SK-N-SH (cell line): ENCODE data around the gene TMEM129.

ENCODE experiments used
- GABPA ChIP-seq: IDR thresholded peaks from 2 replicates; pipeline ENCODE4 v1.4.0; 2012; ENCODE audit warnings: low read depth, mild to moderate bottlenecking
- MXI1 ChIP-seq: IDR thresholded peaks from 2 replicates; pipeline ENCODE4 v1.6.1; 2012; ENCODE audit warnings: mild to moderate bottlenecking, low read depth, low read length, improper control_type of control experiment
- RXRA ChIP-seq: IDR thresholded peaks from 2 replicates; pipeline ENCODE4 v1.4.0; 2012; ENCODE audit warnings: low read depth, mild to moderate bottlenecking, borderline replicate concordance
- TAF1 ChIP-seq: IDR thresholded peaks from 2 replicates; pipeline ENCODE4 v1.6.1; 2012; ENCODE audit warnings: low read depth, mild to moderate bottlenecking, low read length, moderate library complexity, borderline replicate concordance
- TCF12 ChIP-seq: IDR thresholded peaks from 2 replicates; pipeline ENCODE4 v1.4.0; 2012
- TEAD4 ChIP-seq: IDR thresholded peaks from 2 replicates; pipeline ENCODE4 v1.4.0; 2012; ENCODE audit warnings: mild to moderate bottlenecking, borderline replicate concordance; ENCODE audit not compliant: insufficient read depth
- TF ChIP-seq, protein P1 (sequence below): fragments of 200-600 bp; sonication (generic); IDR thresholded peaks from 2 replicates; pipeline ENCODE4 v1.6.1; 2017; ENCODE audit warnings: antibody characterized with exemption, mild to moderate bottlenecking, moderate library complexity
- TF ChIP-seq, protein P2 (sequence below): IDR thresholded peaks from 2 replicates; pipeline ENCODE4 v1.6.1; 2012; ENCODE audit warnings: mild to moderate bottlenecking, low read depth, low read length, moderate library complexity
- TF ChIP-seq, protein P3 (sequence below): IDR thresholded peaks from 2 replicates; pipeline ENCODE4; 2012
- TF ChIP-seq, protein P4 (sequence below): IDR thresholded peaks from 2 replicates; pipeline ENCODE4 v1.4.0; 2012; ENCODE audit warnings: low read depth, borderline replicate concordance
- TF ChIP-seq, protein P5 (sequence below): fragments of 150-350 bp; IDR thresholded peaks from 2 replicates; pipeline ENCODE4 v1.6.1; 2017; ENCODE audit warnings: antibody characterized with exemption, low read length, low read depth, borderline replicate concordance

DNA sequence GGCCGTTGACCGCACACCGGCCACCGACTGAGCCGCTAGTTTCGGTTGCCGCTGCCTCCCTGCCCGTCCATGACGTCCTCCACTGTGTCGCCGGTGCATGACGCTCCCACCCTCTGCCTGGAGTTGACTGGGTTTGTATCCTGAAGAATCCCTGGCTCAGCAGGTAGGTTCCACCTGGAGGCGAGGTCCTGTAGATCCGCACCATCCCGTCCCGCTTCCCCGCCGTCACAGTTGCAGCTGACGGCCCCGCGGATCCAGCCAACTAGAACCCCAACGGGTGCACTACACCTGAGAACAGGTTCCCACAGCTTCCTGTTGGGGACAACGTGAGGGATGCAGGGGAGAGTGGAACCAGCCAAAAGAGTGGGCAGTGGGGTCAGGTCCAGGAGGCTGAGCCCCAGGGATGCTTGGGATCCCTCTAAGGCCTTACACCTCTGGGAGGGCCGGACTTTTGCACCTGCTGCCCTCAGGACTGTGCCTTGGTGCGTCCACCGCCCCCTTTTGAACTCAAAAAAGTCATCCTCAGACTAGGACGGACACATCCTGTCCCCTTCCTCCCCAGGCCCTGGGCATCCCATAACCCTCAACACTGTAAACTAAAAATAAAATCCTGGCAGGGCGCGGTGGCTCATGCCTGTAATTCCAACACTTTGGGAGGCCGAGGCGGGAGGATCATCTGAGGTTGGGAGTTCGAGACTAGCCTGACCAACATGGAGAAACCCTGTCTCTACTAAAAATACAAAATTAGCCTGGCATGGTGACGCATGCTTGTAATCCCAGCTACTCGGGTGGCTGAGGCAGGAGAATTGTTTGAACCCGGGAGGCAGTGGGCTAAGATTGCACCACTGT lies 7.9 kb downstream of the TMEM129 start:
- TF ChIP-seq, protein P1, sequence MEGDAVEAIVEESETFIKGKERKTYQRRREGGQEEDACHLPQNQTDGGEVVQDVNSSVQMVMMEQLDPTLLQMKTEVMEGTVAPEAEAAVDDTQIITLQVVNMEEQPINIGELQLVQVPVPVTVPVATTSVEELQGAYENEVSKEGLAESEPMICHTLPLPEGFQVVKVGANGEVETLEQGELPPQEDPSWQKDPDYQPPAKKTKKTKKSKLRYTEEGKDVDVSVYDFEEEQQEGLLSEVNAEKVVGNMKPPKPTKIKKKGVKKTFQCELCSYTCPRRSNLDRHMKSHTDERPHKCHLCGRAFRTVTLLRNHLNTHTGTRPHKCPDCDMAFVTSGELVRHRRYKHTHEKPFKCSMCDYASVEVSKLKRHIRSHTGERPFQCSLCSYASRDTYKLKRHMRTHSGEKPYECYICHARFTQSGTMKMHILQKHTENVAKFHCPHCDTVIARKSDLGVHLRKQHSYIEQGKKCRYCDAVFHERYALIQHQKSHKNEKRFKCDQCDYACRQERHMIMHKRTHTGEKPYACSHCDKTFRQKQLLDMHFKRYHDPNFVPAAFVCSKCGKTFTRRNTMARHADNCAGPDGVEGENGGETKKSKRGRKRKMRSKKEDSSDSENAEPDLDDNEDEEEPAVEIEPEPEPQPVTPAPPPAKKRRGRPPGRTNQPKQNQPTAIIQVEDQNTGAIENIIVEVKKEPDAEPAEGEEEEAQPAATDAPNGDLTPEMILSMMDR, result no peak
- TF ChIP-seq TAF1 (no peak; the same call in 1 of the 2 replicates), GABPA (no peak), RXRA (no peak), MXI1 (no peak), TCF12 (no peak), TEAD4 (no peak)
- TF ChIP-seq, protein P2, sequence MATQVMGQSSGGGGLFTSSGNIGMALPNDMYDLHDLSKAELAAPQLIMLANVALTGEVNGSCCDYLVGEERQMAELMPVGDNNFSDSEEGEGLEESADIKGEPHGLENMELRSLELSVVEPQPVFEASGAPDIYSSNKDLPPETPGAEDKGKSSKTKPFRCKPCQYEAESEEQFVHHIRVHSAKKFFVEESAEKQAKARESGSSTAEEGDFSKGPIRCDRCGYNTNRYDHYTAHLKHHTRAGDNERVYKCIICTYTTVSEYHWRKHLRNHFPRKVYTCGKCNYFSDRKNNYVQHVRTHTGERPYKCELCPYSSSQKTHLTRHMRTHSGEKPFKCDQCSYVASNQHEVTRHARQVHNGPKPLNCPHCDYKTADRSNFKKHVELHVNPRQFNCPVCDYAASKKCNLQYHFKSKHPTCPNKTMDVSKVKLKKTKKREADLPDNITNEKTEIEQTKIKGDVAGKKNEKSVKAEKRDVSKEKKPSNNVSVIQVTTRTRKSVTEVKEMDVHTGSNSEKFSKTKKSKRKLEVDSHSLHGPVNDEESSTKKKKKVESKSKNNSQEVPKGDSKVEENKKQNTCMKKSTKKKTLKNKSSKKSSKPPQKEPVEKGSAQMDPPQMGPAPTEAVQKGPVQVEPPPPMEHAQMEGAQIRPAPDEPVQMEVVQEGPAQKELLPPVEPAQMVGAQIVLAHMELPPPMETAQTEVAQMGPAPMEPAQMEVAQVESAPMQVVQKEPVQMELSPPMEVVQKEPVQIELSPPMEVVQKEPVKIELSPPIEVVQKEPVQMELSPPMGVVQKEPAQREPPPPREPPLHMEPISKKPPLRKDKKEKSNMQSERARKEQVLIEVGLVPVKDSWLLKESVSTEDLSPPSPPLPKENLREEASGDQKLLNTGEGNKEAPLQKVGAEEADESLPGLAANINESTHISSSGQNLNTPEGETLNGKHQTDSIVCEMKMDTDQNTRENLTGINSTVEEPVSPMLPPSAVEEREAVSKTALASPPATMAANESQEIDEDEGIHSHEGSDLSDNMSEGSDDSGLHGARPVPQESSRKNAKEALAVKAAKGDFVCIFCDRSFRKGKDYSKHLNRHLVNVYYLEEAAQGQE, result no peak
- TF ChIP-seq, protein P3, sequence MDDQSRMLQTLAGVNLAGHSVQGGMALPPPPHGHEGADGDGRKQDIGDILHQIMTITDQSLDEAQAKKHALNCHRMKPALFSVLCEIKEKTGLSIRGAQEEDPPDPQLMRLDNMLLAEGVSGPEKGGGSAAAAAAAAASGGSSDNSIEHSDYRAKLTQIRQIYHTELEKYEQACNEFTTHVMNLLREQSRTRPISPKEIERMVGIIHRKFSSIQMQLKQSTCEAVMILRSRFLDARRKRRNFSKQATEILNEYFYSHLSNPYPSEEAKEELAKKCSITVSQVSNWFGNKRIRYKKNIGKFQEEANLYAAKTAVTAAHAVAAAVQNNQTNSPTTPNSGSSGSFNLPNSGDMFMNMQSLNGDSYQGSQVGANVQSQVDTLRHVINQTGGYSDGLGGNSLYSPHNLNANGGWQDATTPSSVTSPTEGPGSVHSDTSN, result no peak
- TF ChIP-seq, protein P4, sequence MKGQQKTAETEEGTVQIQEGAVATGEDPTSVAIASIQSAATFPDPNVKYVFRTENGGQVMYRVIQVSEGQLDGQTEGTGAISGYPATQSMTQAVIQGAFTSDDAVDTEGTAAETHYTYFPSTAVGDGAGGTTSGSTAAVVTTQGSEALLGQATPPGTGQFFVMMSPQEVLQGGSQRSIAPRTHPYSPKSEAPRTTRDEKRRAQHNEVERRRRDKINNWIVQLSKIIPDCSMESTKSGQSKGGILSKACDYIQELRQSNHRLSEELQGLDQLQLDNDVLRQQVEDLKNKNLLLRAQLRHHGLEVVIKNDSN, result no peak
- TF ChIP-seq, protein P5, sequence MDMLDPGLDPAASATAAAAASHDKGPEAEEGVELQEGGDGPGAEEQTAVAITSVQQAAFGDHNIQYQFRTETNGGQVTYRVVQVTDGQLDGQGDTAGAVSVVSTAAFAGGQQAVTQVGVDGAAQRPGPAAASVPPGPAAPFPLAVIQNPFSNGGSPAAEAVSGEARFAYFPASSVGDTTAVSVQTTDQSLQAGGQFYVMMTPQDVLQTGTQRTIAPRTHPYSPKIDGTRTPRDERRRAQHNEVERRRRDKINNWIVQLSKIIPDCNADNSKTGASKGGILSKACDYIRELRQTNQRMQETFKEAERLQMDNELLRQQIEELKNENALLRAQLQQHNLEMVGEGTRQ, result no peak
